ENCODE results near the gene NRG2.

DNA sequence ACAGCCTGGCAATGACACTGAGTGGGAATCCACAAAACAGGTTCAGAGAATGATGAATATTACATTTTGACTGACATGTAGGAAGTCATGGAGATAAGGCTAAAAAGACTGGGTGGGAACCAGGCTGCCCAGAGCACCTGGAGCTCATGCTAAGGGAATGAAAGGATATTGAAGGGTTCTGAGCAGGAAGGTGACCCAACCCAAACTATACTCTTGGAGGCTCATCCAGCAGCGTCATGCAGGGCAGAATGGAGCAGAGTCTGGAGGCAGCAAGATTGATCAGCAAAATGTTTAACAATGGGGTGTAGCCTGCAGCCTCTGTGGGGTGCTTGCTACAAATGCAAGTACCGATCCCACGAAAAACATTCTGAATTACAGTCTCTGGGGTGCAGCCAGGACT, 127.3 kb downstream of the NRG2 start:
- TF ChIP-seq, protein P1, sequence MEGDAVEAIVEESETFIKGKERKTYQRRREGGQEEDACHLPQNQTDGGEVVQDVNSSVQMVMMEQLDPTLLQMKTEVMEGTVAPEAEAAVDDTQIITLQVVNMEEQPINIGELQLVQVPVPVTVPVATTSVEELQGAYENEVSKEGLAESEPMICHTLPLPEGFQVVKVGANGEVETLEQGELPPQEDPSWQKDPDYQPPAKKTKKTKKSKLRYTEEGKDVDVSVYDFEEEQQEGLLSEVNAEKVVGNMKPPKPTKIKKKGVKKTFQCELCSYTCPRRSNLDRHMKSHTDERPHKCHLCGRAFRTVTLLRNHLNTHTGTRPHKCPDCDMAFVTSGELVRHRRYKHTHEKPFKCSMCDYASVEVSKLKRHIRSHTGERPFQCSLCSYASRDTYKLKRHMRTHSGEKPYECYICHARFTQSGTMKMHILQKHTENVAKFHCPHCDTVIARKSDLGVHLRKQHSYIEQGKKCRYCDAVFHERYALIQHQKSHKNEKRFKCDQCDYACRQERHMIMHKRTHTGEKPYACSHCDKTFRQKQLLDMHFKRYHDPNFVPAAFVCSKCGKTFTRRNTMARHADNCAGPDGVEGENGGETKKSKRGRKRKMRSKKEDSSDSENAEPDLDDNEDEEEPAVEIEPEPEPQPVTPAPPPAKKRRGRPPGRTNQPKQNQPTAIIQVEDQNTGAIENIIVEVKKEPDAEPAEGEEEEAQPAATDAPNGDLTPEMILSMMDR (IDR thresholded peaks at IDR 0.05) = no peak
- no peak for TF ChIP-seq POLR2A (IDR thresholded peaks at IDR 0.05)

Measured in adrenal gland (tissue), 5 donors.